ENCODE measurements around the gene YWHAG.
"Not testable (repeated sequence)": the region's sequence is repeated elsewhere in the genome, so short reads cannot be mapped to it uniquely, and the experiment has no call there.

YWHAG gene

DNA sequence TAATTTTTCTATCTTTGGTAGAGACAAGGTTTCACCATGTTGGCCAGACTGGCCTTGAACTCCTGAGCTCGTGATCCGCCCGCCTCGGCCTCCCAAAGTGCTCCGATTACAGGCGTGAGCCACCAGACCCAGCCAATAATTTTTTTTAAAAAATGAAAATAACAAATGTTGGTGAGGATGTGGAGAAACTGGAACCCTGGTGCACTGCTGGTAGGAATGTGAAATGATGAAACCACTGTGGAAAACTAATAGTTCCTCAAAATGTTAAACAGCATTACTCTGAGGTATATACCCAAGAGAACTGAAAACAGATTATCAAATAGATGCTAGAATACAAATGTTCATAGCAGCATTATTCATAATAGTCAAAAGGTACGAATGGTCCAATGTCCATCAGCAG, 23.0 kb upstream of the YWHAG start:
- DNase-seq (ENCODE audit: insufficient read length, low spot score) (no peak), FAIRE-seq (no peak)

GRCh38 chr7:76380623-76380966, 21.8 kb upstream of the YWHAG start:
- no peak for FAIRE-seq
- DNase-seq (ENCODE audit: insufficient read length, low spot score) = no peak

- no peak for DNase-seq (ENCODE audit: insufficient read length, low spot score)
Measured at GRCh38 chr7:76377186-76377918, 18.6 kb upstream of the YWHAG start.

GRCh38 chr7:76375251-76375650, 16.5 kb upstream of the YWHAG start:
- no peak for FAIRE-seq
- DNase-seq (ENCODE audit: insufficient read length, low spot score) = no peak

More at GRCh38 chr7:76377186-76377918, 18.6 kb upstream of the YWHAG start:
- FAIRE-seq = no peak

DNA sequence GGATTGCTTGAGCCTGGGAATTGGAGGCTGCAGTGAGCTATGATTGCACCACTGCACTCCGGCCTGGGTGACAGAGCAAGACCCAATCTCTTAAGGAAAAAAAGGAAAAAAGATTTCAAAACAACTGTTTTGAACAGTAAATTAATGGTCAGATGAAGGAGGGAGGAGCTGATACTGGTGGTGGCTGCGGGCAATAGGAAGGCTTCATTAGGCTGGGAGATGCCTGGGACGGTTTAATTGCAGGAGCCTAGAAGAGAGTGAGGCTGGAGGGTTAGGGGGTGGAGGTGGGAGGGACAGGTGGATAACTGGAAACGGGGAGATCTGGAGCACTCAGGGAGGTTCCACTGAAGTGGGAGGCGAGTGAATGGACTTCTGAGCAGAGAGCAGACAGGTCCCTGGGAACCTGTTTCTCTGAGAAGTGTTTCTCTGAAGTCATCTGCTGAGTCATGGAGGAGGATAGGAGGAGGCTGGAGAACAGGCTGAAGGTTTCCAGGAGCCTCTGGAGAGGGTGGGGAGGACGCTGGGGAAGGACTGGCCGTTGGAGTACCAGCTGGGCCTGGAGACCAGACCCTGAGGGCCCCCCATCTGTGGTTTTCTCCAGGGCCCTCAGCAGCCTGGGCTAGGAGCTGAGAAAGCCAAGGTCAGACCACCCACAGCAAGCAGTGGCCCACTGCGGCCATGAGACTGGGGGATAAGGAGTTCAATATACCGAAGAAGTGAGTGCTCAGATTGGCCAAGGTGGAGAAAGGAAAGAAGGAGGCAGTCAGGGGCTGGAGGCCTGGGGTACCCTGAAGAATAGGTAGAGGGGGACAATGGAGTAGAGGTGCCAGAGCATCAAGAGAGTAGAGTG, 14.4 kb upstream of the YWHAG start:
- FAIRE-seq (no peak), DNase-seq (ENCODE audit: insufficient read length, low spot score) (peak; percentile 31)

GRCh38 chr7:76371396-76371795, 12.6 kb upstream of the YWHAG start:
- FAIRE-seq (no peak), DNase-seq (ENCODE audit: insufficient read length, low spot score) (no peak)

- DNase-seq (ENCODE audit: insufficient read length, low spot score) (no peak), FAIRE-seq (no peak)
Measured at GRCh38 chr7:76369018-76369417, 10.2 kb upstream of the YWHAG start.

- DNase-seq (ENCODE audit: insufficient read length, low spot score) (no peak), FAIRE-seq (no peak)
Measured at GRCh38 chr7:76368190-76368589, 9.4 kb upstream of the YWHAG start.

DNA sequence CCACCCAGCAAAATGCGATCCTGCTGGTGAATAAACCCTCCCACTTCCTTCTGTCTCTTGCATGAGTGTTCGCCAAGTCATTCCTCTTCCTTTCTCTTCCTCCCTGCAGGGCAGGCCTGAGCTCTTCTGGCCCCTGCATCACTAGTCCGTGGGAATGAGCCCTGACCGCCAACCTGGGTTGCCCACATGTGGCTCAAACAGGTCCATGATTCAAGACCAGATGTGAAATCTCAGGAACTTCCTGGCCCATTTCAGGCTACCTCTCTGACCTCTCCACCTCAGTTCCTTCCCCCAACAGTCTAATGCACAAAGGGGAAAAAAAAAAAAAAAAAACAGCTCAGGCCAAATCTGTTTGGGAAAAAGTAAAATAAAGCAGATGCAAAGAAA, 5.4 kb upstream of the YWHAG start:
- DNase-seq (ENCODE audit: insufficient read length, low spot score) = no peak
- FAIRE-seq = no peak

DNA sequence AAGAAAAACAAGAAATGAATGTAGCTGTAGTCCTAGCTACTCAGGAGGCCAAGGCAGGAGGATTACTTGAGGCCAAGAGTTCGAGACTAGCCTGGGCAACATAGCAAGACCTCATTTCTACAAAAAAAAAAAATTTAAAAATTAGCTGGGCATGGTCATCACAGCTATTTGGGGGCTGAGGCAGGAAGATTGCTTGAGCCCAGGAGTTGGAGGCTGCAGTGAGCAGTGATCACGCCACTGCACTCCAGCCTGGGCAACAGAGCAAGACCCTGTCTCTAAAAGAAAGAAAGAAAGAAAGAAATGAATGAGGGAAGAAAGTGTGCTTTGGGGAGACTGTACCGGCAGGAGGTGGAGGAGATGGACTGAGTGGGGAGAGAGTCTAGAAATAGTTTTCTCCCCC, 5.0 kb upstream of the YWHAG start:
- not testable (repeated sequence) for FAIRE-seq

DNA sequence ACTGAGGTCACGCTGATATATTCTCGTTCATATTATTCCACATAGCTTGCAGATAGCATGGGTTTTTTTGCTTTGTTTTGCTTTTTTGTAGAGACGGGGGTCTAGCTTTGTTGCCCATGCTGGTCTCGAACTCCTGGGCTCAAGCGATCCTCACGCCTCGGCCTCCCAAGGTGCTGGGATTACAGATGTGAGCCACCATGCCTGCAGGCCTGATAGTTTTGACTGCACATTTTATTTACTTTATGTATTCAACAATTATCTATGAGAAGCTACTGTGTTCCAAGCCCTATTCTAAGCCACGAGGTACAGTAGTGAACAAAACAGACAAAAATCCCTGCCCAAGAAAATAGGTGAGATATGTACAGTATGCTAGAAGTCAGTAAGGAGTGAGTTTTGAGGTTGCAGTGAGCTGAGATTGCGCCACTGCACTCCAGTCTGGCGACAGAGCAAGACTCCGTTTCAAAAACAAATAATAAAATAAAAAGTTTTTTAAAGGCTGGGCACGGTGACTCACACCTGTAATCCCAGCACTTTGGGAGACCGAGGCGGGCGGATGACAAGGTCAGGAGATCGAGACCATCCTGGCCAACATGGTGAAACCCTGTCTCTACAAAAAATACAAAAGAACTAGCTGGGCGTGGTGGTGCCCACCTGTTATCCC, 1.3 kb upstream of the YWHAG start:
- no peak for FAIRE-seq
- no peak for DNase-seq (ENCODE audit: insufficient read length, low spot score)

More for the DNA sequence above, 5.0 kb upstream of the YWHAG start:
- not testable (repeated sequence) for DNase-seq (ENCODE audit: insufficient read length, low spot score)

- FAIRE-seq (no peak), DNase-seq (ENCODE audit: insufficient read length, low spot score) (peak; percentile 87)
Measured at GRCh38 chr7:76359111-76359977, 553 bp upstream of the YWHAG start.

DNA sequence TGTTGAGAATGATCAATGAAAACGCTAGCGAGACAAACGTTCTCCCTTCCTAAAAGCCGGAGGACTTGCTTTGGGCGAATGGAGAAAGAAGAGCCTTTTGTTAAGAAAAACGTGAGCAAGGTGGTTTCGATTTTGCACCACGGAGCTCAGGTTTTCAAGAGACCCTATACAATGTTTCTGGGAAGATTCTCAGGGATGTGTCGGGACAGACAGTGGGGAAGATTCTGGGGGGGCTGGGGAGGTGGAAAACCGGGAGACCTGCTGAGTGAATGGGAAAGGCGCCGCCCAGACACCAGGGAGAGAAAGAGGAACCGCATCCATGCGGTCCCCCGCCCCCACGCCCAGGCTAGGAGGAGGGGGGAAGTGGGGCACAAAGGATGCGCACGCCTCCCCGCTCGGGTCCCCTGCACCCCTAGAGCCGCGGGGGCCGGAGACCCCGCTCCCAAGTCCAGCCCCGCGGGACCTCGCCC, 745 bp downstream of the YWHAG start:
- DNase-seq (ENCODE audit: insufficient read length, low spot score) (no peak), FAIRE-seq (no peak)

DNA sequence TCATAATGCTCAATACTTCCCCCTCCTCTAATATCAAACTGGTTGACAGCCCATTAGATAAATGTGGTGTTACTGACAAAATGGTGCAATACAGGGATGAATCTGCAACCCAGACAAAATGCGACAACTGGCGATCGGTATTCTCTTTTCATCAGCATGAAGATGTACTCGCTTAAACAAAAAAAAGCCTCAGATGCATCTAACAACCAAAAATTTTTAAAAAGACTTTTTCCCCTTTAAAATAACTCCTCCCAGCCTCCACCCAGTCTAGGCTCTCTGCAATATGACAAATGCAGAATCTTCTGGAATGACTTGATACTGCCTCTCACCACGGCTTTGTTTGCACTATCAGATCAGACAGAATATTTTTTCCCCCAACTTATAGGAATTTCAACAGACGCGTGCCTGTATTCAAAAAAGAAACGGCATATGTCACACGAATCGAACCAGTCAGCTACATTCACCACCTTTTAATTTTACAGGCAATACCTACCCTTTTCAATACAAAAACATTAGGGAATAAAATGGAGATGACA, 1.2 kb downstream of the YWHAG start:
- FAIRE-seq = no peak

GRCh38 chr7:76356823-76357222, 2.0 kb downstream of the YWHAG start:
- DNase-seq (ENCODE audit: insufficient read length, low spot score) (no peak), FAIRE-seq (no peak)

More for the DNA sequence above, 1.2 kb downstream of the YWHAG start:
- no peak for DNase-seq (ENCODE audit: insufficient read length, low spot score)

- DNase-seq (ENCODE audit: insufficient read length, low spot score) (no peak), FAIRE-seq (no peak)
Measured at GRCh38 chr7:76356115-76356514, 2.7 kb downstream of the YWHAG start.

GRCh38 chr7:76354981-76355730, 3.6 kb downstream of the YWHAG start:
- FAIRE-seq (no peak), DNase-seq (ENCODE audit: insufficient read length, low spot score) (no peak)

- no peak for FAIRE-seq
- DNase-seq (ENCODE audit: insufficient read length, low spot score) = no peak
Measured at GRCh38 chr7:76354516-76354915, 4.3 kb downstream of the YWHAG start.

DNA sequence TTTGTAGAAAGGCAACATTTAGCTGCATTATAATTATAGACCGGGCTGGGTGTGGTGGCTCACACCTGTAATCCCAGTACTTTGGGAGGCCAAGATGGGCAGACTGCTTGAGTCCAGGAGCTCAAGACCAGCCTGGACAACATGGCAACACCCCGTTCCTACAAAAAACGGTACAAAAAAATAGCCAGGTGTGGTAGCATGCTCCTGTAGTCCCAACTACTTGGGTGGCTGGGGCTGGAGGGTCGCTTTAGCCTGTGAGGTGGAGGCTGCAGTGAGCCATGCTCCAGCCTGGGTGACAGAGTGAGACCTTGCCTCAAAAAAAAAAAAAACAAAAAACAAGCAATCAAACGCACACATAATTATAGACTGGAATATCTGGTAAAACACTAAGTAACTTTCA, 5.0 kb downstream of the YWHAG start:
- FAIRE-seq (no peak), DNase-seq (ENCODE audit: insufficient read length, low spot score) (no peak)

GRCh38 chr7:76352193-76352592, 6.6 kb downstream of the YWHAG start:
- FAIRE-seq (no peak), DNase-seq (ENCODE audit: insufficient read length, low spot score) (no peak)

All from HTR-8/SVneo (cell line).